Skeletal muscle cell (primary cell): Measurements from ENCODE around the gene RAB42.

Experiments used
- DNase-seq: peaks from one replicate; pipeline ENCODE4 v3.0.0-alpha.2; 2010; ENCODE audit warnings: low read depth
- H3K4me3 ChIP-seq: 2 replicates; pipeline ENCODE4 v1.5.1; 2011; ENCODE audit warnings: low read depth, mild to moderate bottlenecking, control low read depth, low read length, moderate library complexity

The RAB42 gene

GRCh38 chr1:28642056-28642846, 50.2 kb downstream of the RAB42 start:
- H3K4me3 ChIP-seq = peak overlapping the region; percentile 61
- DNase-seq = no peak

GRCh38 chr1:28642847-28643635, 51.0 kb downstream of the RAB42 start, which contains the start of gene TAF12:
TSS of gene TAF12 (minus strand) at chr1:28643067. CDS start at chr1:28622081, 20,986 bp downstream.
- DNase-seq = peak; percentile 85
- H3K4me3 ChIP-seq = peak within 1 kb of the TSS; percentile 61

GRCh38 chr1:28644494-28644893, 52.4 kb downstream of the RAB42 start:
- H3K4me3 ChIP-seq = no peak overlapping the region
- no peak for DNase-seq
